ENCODE data around the gene TUBA1C.

DNA sequence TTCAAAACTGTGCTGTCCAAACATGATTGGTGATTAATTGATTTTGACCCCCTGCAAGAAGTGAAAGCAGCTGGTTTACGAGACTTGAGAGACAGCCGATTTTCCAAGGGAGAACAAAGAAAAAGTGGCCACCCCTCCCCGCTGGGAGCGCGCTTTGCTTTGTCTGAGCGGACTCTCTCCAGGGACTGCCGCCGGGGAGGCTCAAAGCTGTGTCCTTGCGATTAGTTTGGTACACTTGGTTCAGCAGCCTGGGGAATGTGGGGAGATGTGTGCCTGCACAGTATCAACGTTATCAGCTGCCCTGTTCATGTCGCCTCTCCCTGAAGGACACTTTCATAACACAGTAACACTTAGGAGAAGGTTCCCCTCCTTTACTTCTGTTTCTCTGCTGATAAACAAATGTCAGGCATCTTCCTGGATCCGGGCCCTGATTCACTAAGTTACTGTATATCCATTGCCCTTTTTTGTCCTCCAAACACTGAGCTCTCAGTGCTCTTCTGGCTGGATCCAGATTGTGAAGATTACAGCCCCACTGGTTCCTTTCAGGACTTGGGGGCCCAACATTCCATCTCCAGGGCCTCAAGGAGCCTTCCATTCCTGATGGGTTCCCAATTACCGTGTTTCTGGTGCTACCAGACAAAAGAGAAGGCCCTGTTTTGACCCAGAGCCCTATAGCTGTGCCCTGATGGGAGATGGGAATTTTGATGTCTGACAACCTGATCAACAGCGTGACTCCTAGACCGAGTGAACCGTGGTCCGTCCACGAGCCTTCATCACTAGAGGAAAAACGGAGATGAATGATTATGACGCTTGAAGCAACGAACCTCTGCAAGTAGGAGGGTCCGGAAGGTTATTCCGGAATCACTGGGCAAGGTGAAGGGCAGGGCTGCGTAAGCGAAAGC, 31.7 kb upstream of the TUBA1C start:
- TF ChIP-seq, protein P1, sequence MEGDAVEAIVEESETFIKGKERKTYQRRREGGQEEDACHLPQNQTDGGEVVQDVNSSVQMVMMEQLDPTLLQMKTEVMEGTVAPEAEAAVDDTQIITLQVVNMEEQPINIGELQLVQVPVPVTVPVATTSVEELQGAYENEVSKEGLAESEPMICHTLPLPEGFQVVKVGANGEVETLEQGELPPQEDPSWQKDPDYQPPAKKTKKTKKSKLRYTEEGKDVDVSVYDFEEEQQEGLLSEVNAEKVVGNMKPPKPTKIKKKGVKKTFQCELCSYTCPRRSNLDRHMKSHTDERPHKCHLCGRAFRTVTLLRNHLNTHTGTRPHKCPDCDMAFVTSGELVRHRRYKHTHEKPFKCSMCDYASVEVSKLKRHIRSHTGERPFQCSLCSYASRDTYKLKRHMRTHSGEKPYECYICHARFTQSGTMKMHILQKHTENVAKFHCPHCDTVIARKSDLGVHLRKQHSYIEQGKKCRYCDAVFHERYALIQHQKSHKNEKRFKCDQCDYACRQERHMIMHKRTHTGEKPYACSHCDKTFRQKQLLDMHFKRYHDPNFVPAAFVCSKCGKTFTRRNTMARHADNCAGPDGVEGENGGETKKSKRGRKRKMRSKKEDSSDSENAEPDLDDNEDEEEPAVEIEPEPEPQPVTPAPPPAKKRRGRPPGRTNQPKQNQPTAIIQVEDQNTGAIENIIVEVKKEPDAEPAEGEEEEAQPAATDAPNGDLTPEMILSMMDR (IDR thresholded peaks at IDR 0.05; ENCODE audit: poor library complexity, severe bottlenecking), result peak; percentile 28
- TF ChIP-seq EZH2 (IDR thresholded peaks at IDR 0.05; ENCODE audit: borderline replicate concordance, insufficient read depth, low read length, poor library complexity, severe bottlenecking), result no peak
- peak; percentile 49 for TF ChIP-seq POLR2AphosphoS5 (IDR thresholded peaks at IDR 0.05)
- peak; percentile 12 for TF ChIP-seq RAD21 (conservative IDR thresholded peaks at IDR 0.05)

Data from neural cell (in vitro differentiated cells).